SK-N-SH (cell line): ENCODE results near the gene MATN1. TPM values are rescaled to one million over a fixed set of nuclear protein-coding genes. Genes with fewer than 3 reads are reported as not detected.

Experiments
- CTCF ChIA-PET: fragments of 300-600, 350-600 bp; formaldehyde crosslinking; extraction: SDS; loops from one replicate; lab custom pipeline; 2021; lab: Yijun Ruan, JAX
- POLR2A ChIA-PET: fragments of 350-600 bp; sonication (Branson Sonifier 250); formaldehyde crosslinking; extraction: SDS; loops from one replicate; lab custom pipeline; 2020; ENCODE audit warnings: antibody characterized with exemption, inconsistent platforms; lab: Yijun Ruan, JAX
- DNase-seq: peaks from one replicate; pipeline ENCODE4 v3.0.0; 2012
- H2AFZ ChIP-seq: fragments of 200-600 bp; sonication (generic); 2 replicates; pipeline ENCODE4 v1.8.1; 2016; ENCODE audit warnings: antibody characterized with exemption, mild to moderate bottlenecking, low read depth
- H3F3A ChIP-seq: fragments of 200-600 bp; sonication (generic); replicated peaks from 2 replicates; pipeline ENCODE3; 2016; ENCODE audit warnings: antibody characterized with exemption, mild to moderate bottlenecking; ENCODE audit not compliant: insufficient read depth
- H3K27ac ChIP-seq, 2 experiments: fragments of 200-500 bp in 1 of 2; fragments of 200-600 bp in 1 of 2; sonication (Bioruptor generic) in 1 of 2; sonication (generic), shearing (Covaris generic) in 1 of 2; 2 replicates each; pipeline versions ENCODE4 v1.5.1 to v1.6.1; 2014 to 2016; ENCODE audit warnings: low read depth in 2 of 2, inconsistent platforms in 1 of 2, low read length in 1 of 2, mild to moderate bottlenecking in 1 of 2, mixed read lengths in 1 of 2
- H3K27me3 ChIP-seq: fragments of 200-600 bp; sonication (generic), shearing (Covaris generic); 2 replicates; pipeline ENCODE4 v1.6.1; 2016; ENCODE audit warnings: mixed run types; ENCODE audit not compliant: insufficient read depth
- H3K36me3 ChIP-seq, 2 experiments: fragments of 200-500 bp in 1 of 2; fragments of 200-600 bp in 1 of 2; sonication (Bioruptor generic) in 1 of 2; sonication (generic) in 1 of 2; replicated peaks in 1 of 2; 2 replicates each; pipeline versions ENCODE3 to v1.5.1; 2014 to 2016; ENCODE audit warnings: low read length in 1 of 2, mild to moderate bottlenecking in 1 of 2; ENCODE audit not compliant: insufficient read depth in 2 of 2, control insufficient read depth in 1 of 2
- H3K4me1 ChIP-seq, 2 experiments: fragments of 200-500 bp in 1 of 2; fragments of 200-600 bp in 1 of 2; sonication (Bioruptor generic) in 1 of 2; sonication (generic), shearing (Covaris generic) in 1 of 2; 2 replicates each; pipeline versions ENCODE4 v1.5.1 to v1.6.1; 2014 to 2016; ENCODE audit warnings: low read depth in 1 of 2, low read length in 1 of 2, mixed run types in 1 of 2; ENCODE audit not compliant: insufficient read depth in 2 of 2, control insufficient read depth in 1 of 2
- H3K4me2 ChIP-seq: fragments of 200-600 bp; sonication (generic), shearing (Covaris generic); 2 replicates; pipeline ENCODE4 v1.6.1; 2017; ENCODE audit warnings: mixed run types
- H3K4me3 ChIP-seq, 2 experiments: fragments of 200-500 bp in 1 of 2; fragments of 200-600 bp in 1 of 2; sonication (Bioruptor generic) in 1 of 2; sonication (generic), shearing (Covaris generic) in 1 of 2; 2 replicates each; pipeline versions ENCODE4 v1.5.1 to v1.8.1; 2014 to 2016; ENCODE audit warnings: low read depth in 2 of 2, inconsistent platforms in 1 of 2, low read length in 1 of 2, mild to moderate bottlenecking in 1 of 2, mixed read lengths in 1 of 2, moderate library complexity in 1 of 2
- H3K79me2 ChIP-seq: fragments of 200-600 bp; sonication (generic); 2 replicates; pipeline ENCODE4 v1.8.1; 2017; ENCODE audit warnings: mild to moderate bottlenecking; ENCODE audit not compliant: insufficient read depth
- H3K9ac ChIP-seq: fragments of 200-600 bp; sonication (generic); 2 replicates; pipeline ENCODE4 v1.6.1; 2017; ENCODE audit warnings: mixed run types
- H3K9me2 ChIP-seq: fragments of 200-600 bp; sonication (generic); 2 replicates; pipeline ENCODE4 v1.6.1; 2017; ENCODE audit warnings: mixed run types
- H3K9me3 ChIP-seq: fragments of 200-600 bp; sonication (generic); 2 replicates; pipeline ENCODE4 v1.6.1; 2017; ENCODE audit warnings: mixed run types, mild to moderate bottlenecking, moderate library complexity
- H4K20me1 ChIP-seq: fragments of 200-600 bp; sonication (generic); 2 replicates; pipeline ENCODE4 v1.6.1; 2017; ENCODE audit warnings: mild to moderate bottlenecking, mixed run types; ENCODE audit not compliant: insufficient read depth
- CTCF ChIP-seq: fragments of 200-600 bp; sonication (generic); IDR thresholded peaks from 2 replicates; pipeline ENCODE4 v1.6.1; 2017; ENCODE audit warnings: antibody characterized with exemption, mild to moderate bottlenecking, moderate library complexity
- FOXJ3 ChIP-seq: sonication (generic); formaldehyde crosslinking; IDR thresholded peaks from 2 replicates; pipeline ENCODE4 v1.5.1; 2020; ENCODE audit warnings: mild to moderate bottlenecking, missing genetic modification reagents
- GABPA ChIP-seq: IDR thresholded peaks from 2 replicates; pipeline ENCODE4 v1.4.0; 2012; ENCODE audit warnings: low read depth, mild to moderate bottlenecking
- JUND ChIP-seq: IDR thresholded peaks from 2 replicates; pipeline ENCODE4 v1.4.0; 2012
- MAX ChIP-seq: IDR thresholded peaks from 2 replicates; pipeline ENCODE4 v1.4.0; 2012; ENCODE audit warnings: low read depth
- MEF2A ChIP-seq: IDR thresholded peaks from 2 replicates; pipeline ENCODE4 v1.4.0; 2012; ENCODE audit warnings: low read depth, borderline replicate concordance
- MXI1 ChIP-seq: IDR thresholded peaks from 2 replicates; pipeline ENCODE4 v1.6.1; 2012; ENCODE audit warnings: mild to moderate bottlenecking, low read depth, low read length, improper control_type of control experiment
- NFIC ChIP-seq: IDR thresholded peaks from 2 replicates; pipeline ENCODE4 v1.4.0; 2012; ENCODE audit warnings: borderline replicate concordance
- POLR2AphosphoS5 ChIP-seq: IDR thresholded peaks from 2 replicates; pipeline ENCODE4 v1.6.1; 2012; ENCODE audit warnings: low read depth, low read length
- REST ChIP-seq: IDR thresholded peaks from 2 replicates; pipeline ENCODE4 v1.6.1; 2012; ENCODE audit warnings: mild to moderate bottlenecking, low read depth, low read length, moderate library complexity
- RFX5 ChIP-seq: IDR thresholded peaks from 2 replicates; pipeline ENCODE4 v1.6.1; 2012; ENCODE audit warnings: mild to moderate bottlenecking, improper control_type of control experiment, low read length
- SIN3A ChIP-seq: IDR thresholded peaks from 2 replicates; pipeline ENCODE4 v1.6.1; 2012; ENCODE audit warnings: low read depth, mild to moderate bottlenecking, low read length, moderate library complexity, borderline replicate concordance
- TAF1 ChIP-seq: IDR thresholded peaks from 2 replicates; pipeline ENCODE4 v1.6.1; 2012; ENCODE audit warnings: low read depth, mild to moderate bottlenecking, low read length, moderate library complexity, borderline replicate concordance
- TCF12 ChIP-seq: IDR thresholded peaks from 2 replicates; pipeline ENCODE4 v1.4.0; 2012
- TEAD4 ChIP-seq: IDR thresholded peaks from 2 replicates; pipeline ENCODE4 v1.4.0; 2012; ENCODE audit warnings: mild to moderate bottlenecking, borderline replicate concordance; ENCODE audit not compliant: insufficient read depth
- USF2 ChIP-seq: fragments of 150-350 bp; IDR thresholded peaks from 2 replicates; pipeline ENCODE4 v1.6.1; 2017; ENCODE audit warnings: antibody characterized with exemption, low read length, low read depth, borderline replicate concordance
- YY1 ChIP-seq: IDR thresholded peaks from 2 replicates; pipeline ENCODE4 v1.4.0; 2012; ENCODE audit warnings: low read depth, mild to moderate bottlenecking
- ZBTB33 ChIP-seq: IDR thresholded peaks from 2 replicates; pipeline ENCODE4 v1.4.0; 2012; ENCODE audit warnings: low read depth, borderline replicate concordance
- WGBS: methylation state at CpG from one replicate; pipeline ENCODE4 v1.1.6; 2017; ENCODE audit warnings: low lambda C conversion rate; 5-methylcytosine and 5-hydroxymethylcytosine counted together
- polyA plus RNA-seq, 3 experiments: library from polyadenylated mRNA; depleted of rRNA; stranded (reverse); fragments of >200 nt; gene quantifications; 2 replicates each; pipeline ENCODE4 v1.2.3, GENCODE V29; 2012

The MATN1 gene
- polyA plus RNA-seq, 1 of the 3 experiments (the other 2 are of a cell fraction) = 0.23 TPM

GRCh38 chr1:30771005-30771404 lies 47.6 kb upstream of the MATN1 start:
- TF ChIP-seq CTCF = no peak
- TF ChIP-seq TEAD4 = no peak
- no peak for TF ChIP-seq USF2
- no peak for TF ChIP-seq MAX
- TF ChIP-seq RFX5 = no peak
- TF ChIP-seq MXI1 = no peak
- TF ChIP-seq TAF1 = no peak
- no peak for TF ChIP-seq FOXJ3 (CRISPR knock-in tag)
- no peak for TF ChIP-seq SIN3A
- TF ChIP-seq MEF2A = no peak
- no peak for TF ChIP-seq YY1
- TF ChIP-seq ZBTB33 = no peak
- TF ChIP-seq REST = no peak
- TF ChIP-seq POLR2AphosphoS5 = no peak
- TF ChIP-seq JUND = no peak
- TF ChIP-seq TCF12 = no peak
- no peak for TF ChIP-seq NFIC
- no peak for TF ChIP-seq GABPA
- H3K4me2 ChIP-seq = no peak overlapping the region
- H3K36me3 ChIP-seq = no peaks in the 10 kb centered on the region
- no peaks in the 10 kb centered on the region for H3K9me2 ChIP-seq
- no peak for DNase-seq
- H3K79me2 ChIP-seq = no peaks in the 10 kb centered on the region
- no peaks in the 10 kb centered on the region for H4K20me1 ChIP-seq
- H3K4me3 ChIP-seq = no peak overlapping the region
- no peak overlapping the region for H2AFZ ChIP-seq
- H3K9ac ChIP-seq = no peak overlapping the region
- H3K4me1 ChIP-seq = peaks cover 0 to 6% of the 10 kb centered on the region in 2 experiments; a peak in 1 of 4 replicates
- 85% methylated on average over 6 of the region's 6 CpGs for WGBS
- no peak overlapping the region for H3K27ac ChIP-seq
- H3K27me3 ChIP-seq = no peaks in the 10 kb centered on the region
- no peaks in the 10 kb centered on the region for H3K9me3 ChIP-seq
- ChIA-PET POLR2A (no interaction called here), CTCF (interaction anchor here (1.0 to 3.8 kb wide), 3 partner anchors 31 to 52 kb away, joined by 3 to 25 read pairs (median 5); no protein-coding TSS in a partner anchor)
- H3F3A ChIP-seq = no peaks in the 10 kb centered on the region
